Activated CD8-positive, alpha-beta memory T cell treated with anti-CD3 and anti-CD28 coated beads, Interleukin-2, amount 50 U/mL, for 1 hour (primary cell): ENCODE results near the gene YBEY.

Experiments
- DNase-seq: peaks from one replicate; pipeline ENCODE4 v3.0.0-alpha.2; 2020; ENCODE audit errors: extremely low read depth

Gene YBEY

GRCh38 chr21:46264046-46264689, 22.0 kb upstream of the YBEY start:
- DNase-seq, result no peak

GRCh38 chr21:46264690-46265144, 21.4 kb upstream of the YBEY start:
- DNase-seq, result no peak

GRCh38 chr21:46265736-46266525, 20.2 kb upstream of the YBEY start:
- DNase-seq, result no peak

- no peak for DNase-seq
These were observed 19.2 kb upstream of the YBEY start for GRCh38 chr21:46266946-46267345.

GRCh38 chr21:46268371-46268770, 17.8 kb upstream of the YBEY start:
- DNase-seq, result no peak

- DNase-seq, result no peak
These were observed 16.7 kb upstream of the YBEY start for GRCh38 chr21:46269466-46269865.

GRCh38 chr21:46273341-46273740, 12.8 kb upstream of the YBEY start:
- no peak for DNase-seq

- DNase-seq, result no peak
These were observed 11.2 kb upstream of the YBEY start for GRCh38 chr21:46274797-46275390.

GRCh38 chr21:46284077-46284644, 2.0 kb upstream of the YBEY start:
- no peak for DNase-seq

- no peak for DNase-seq
These were observed 1.4 kb upstream of the YBEY start for GRCh38 chr21:46284733-46285132.

GRCh38 chr21:46285206-46285661, 908 bp upstream of the YBEY start, which contains the start of gene MCM3AP:
Gene MCM3AP, minus strand, starts transcription at chr21:46285611. Its CDS starts 325 bp downstream, at chr21:46285286.
- no peak for DNase-seq

GRCh38 chr21:46286648-46287002, 483 bp downstream of the YBEY start:
- no peak for DNase-seq

- no peak for DNase-seq
These were observed 1.4 kb downstream of the YBEY start for GRCh38 chr21:46287541-46287940.

- DNase-seq, result no peak
These were observed 3.6 kb downstream of the YBEY start for GRCh38 chr21:46289655-46290179.

- DNase-seq, result no peak
These were observed 5.4 kb downstream of the YBEY start for GRCh38 chr21:46291561-46291960.

- no peak for DNase-seq
These were observed 8.6 kb downstream of the YBEY start for GRCh38 chr21:46294647-46295176.

- no peak for DNase-seq
These were observed 9.1 kb downstream of the YBEY start for GRCh38 chr21:46295177-46295770.

GRCh38 chr21:46295996-46296752, 10.0 kb downstream of the YBEY start:
- no peak for DNase-seq

GRCh38 chr21:46297338-46298271, 11.5 kb downstream of the YBEY start:
- DNase-seq, result no peak

- DNase-seq, result no peak
These were observed 13.0 kb downstream of the YBEY start for GRCh38 chr21:46299167-46299566.
